H4 (cell line): Measurements from ENCODE around the gene DDX31. TPM values are rescaled to one million over a fixed set of nuclear protein-coding genes. Genes with fewer than 3 reads are reported as not detected.
"Not testable (repeated sequence)": the region's sequence is repeated elsewhere in the genome, so short reads cannot be mapped to it uniquely, and the experiment has no call there.

ENCODE experiments used
- DNase-seq: peaks from one replicate; pipeline ENCODE4 v3.0.0-alpha.2; 2015; ENCODE audit warnings: low spot score
- total RNA-seq: library from RNA; depleted of rRNA; stranded (reverse); fragments of >200 nt; shearing (Covaris generic); gene quantifications from 2 replicates; pipeline ENCODE4 v1.2.3, GENCODE V29; 2014

Gene DDX31
- total RNA-seq, 1 experiment from 2014 or later = 16.0 TPM

DNA sequence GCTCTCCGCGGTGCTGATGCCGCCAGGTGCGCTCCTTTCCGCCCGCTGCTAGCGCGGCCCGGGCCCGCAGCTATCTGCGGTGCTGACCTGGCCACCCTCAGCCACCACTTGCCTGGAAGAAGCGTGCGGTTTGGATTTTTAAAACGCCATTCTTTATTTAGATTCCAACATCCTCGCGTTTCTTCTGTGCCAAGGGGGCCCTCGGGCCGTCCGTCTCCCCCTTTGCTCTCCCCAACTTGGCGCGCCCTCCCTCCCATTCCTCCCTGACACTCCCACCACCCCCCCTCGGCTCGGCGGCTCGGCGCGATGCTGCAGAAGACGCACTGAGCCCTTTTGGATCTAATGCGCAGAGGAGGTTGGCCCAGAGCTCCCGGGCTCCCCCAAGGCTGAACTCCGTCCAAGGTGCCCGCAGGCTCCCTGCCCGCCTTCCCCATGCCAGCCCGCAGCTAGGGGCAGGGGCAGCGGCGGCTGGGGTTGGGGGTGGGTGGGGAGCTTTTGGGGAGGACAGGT is 87.5 kb downstream of the DDX31 start, which contains the start of gene BARHL1:
Gene BARHL1 (plus strand): TSS at position 331 of the 510 bp plus-strand sequence. CDS start 192 bp downstream, outside the sequence.
- no peak for DNase-seq

DNA sequence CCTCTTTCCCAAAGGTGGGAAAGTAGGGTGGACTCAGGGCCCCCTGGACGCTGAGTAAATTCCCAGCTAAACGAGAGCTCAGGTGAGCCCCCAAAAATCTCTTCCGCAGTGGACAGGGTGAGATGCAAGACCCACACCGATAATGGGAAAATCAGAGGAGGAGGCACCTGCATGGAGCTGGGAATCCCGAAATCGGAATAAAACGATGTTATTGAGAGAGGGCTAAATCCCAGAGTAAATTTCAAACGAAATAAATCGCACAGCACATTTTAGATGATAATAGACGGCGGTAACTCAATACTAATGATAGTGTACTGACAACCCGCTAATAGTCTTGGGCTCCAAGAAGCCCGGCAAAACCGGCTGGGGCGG is 90.4 kb downstream of the DDX31 start:
- no peak for DNase-seq

DNA sequence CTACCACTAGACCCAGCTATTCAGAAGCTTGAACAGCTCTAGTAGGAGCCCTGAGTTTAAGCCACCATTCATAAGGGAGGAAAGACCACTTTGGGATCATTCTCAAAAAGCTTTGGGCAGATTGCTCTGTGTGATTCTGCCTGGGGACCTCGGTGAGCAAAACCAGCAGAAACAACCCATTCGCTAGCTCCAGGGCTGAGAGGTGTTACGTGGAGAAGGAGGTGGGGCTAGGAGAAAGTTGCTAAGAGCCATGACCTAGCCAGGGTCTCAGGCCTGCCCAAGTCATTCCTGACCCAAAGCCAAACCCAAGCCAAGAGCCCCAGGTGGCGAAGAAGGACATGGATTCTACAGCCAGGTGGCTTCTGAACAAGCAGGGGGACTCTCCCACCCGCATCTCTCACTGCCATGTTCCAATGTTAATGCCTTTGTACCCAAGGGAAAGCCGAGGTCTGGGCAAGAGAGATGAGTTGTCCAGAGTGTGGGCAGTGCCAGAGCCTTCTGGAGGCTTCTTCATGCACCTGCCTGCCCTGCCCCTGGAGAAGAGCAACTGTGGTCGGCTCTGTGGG is 91.3 kb downstream of the DDX31 start:
- no peak for DNase-seq

DNA sequence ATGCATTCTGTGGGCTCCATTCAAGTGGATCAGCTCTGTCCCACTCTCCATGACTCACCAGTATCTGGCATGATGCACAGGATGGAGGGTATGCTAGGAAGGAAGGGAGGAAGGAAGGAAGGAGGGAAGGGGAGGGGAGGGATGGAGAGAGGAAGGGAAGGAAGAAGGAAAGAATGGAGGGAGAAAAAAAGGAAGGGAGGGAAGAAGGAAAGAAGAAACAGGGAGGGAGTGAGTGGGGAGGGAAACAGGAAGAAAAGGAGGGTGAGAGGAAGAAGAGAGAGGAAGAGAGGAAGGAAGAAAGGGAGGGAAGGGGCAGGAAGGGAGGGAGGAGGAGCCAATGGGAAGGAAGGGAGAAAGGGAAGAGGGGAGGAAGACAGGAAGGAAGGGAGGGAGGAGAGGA is 92.7 kb downstream of the DDX31 start:
- no peak for DNase-seq

DNA sequence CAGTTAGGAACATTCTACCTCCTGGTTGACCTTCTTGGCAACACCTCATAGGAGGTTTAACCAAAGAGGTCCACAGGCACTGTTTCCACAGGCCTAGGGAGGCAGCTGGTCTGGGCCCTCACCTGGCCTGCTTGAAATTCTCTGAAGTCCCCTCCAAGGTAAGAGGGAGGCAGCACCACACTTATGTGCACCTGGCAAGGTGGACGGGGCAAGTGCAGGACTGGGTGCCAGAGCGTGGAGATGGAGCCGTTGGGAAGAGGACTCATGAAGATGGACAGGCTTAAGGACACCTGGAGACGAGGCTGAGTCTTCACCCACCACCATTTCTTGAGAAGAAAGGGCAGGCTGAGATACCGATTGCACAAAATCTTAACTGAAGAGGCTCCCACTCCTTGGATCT is 94.0 kb downstream of the DDX31 start:
- no peak for DNase-seq

DNA sequence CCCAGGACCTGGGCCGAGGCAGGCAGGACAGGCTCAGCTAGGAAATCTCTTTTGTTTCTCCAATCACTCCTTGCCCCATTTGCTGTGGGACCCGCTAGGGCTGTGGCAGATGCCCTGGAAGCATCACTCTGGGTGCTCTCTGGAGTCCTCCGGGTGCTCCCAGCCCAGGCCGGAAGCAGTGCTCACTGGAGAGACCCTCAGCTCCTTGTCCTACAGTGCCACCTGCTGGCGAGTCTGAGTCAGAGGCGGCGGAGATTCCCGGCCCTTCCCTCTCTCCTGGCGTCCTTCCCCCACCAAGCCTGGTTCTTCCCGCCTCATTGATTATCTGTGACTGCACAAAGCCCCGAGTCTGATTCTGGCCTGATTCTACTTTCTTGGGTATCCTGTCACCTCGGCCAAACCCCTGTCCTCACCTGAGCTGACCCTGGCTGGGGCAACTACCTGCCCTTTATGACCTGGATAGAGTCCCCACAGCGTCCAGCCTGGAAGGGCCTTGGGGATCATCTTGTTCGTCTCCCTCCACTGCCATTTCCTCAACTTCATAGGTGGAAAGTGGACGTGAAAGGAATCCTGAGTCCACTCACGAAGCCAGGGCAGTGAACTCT is 94.7 kb downstream of the DDX31 start:
- DNase-seq = peak; percentile 66

DNA sequence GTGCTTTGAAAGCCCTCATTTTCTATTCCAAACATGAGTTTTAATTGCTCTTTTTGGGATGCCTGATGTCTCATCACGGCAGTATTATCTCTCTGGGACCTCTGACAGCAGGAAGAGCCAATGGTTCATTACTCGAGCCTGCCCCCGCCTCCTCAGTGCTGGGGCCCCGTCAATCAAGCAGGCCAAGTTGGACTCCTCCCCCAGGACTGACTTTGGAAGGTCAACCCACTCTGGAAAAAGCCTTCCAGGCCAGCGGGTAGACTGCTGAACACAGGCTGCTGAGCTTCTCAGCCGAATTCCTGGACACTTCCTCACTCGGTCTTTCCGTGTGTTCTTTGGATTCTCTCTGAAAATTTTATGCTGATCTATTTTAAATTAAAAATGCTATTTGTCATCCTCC is 96.9 kb downstream of the DDX31 start:
- no peak for DNase-seq

DNA sequence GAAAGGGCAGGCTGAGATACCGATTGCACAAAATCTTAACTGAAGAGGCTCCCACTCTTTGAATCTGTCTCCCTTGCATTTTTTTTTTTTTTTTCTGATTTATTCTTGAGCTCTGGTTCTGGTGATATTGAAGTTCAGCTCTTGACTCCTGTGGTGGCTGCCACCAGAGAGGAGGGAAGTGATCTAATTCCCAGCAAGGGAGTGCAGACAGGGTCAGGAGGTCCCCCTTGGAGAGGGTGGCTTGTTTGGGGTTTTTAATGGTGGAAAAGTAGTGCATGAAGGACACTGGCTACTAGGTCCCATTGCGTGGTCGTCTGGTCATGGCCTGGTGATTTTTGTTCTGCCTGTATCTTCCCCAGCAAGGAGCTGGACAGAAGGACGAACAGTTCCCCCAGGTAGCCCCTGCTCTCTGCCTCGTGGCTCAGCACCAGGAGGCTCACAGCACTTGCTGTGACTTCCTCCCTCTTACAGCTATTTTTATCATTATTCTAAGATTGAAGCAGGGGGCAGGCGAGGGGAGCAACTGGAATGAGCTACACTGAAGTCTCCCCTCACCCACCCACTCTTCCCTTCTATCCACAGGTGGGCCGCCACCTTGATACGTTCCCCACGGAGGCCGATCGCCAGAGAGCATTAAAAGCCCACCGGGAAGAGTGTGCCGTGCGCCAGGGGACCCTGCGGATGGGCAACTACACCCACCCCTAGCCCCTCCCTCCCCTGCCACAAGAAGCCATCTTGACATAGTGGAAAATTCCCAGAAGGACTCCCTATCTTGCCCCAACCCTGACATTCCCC is 97.8 kb downstream of the DDX31 start:
- DNase-seq = no peak

DNA sequence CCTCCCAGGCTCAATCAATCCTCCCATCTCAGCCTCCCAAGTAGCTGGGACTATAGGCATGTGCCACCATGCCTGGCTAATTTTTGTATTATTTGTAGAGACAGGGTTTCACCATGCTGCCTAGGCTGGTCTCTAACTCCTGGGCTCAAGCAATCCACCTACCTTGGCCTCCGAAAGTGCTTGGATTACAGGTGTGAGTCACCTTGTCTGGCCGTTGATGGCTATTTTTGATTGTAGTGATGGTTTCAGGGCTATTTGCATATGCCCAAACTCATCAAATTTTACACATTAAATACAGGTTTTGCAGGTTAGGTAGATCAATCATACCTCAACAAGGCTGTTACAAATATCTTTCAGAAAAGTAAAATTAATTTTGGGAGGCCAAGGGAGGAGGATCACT is 101.0 kb downstream of the DDX31 start:
- not testable (repeated sequence) for DNase-seq

DNA sequence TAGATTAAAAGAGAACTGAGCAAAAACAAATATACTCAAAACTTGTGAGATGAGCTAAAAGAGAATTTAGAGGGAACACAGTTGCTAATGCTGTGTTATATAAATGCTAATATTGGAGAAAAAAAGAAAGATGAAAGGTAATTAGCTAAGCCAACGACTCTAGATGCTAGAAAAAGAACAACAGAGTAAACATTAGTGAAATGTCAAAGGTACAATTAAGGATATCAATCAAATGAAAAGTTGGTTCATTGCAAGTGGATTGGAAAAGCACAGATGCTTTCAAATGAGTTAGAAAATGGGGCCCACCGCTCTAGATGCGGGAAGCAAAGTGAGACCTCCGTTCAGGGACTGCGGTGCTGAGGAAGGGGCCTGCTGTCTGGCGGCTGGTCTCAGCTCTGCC is 105.3 kb downstream of the DDX31 start:
- DNase-seq = no peak

DNA sequence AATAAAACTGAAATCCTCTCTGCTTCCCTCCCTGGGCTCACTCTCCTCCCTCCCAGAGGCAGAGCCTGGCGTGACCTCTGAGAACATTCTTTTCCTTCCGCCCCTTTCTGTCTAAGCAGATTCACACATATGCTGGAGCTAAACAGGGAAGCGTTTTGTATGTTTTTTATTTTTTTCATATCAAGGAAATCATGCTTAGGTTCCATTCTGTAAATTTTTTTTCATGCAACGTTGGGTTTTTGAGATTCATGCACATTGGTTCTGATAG is 107.5 kb downstream of the DDX31 start:
- DNase-seq = no peak

DNA sequence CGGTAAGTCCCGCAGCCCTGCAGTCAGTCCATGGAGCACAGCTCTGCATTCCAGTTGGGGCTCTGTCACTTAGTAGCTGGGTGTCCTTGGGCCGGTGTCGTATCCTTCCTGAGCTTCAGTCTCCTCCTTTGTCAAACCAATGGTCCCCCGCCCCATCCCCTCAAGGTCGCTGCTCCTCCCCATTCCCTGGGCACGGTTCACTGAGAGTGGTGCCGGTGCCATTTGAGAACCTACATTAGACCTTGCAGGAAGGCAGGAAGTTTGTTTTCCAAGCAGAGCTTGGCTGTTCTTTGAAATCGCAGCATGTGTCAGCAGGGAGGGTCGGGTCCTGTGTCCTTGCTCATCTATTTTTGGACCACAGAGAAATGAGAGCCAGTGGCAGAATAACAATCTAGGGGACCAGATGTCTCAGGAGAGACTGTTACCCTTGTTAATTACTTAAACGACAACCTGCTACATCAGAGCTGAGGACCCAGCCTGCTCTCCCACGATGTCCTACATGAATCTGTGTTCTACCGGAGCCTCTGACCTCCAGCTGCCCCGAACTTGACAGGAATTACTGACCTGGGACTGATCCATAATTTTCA is 109.1 kb downstream of the DDX31 start:
- no peak for DNase-seq

DNA sequence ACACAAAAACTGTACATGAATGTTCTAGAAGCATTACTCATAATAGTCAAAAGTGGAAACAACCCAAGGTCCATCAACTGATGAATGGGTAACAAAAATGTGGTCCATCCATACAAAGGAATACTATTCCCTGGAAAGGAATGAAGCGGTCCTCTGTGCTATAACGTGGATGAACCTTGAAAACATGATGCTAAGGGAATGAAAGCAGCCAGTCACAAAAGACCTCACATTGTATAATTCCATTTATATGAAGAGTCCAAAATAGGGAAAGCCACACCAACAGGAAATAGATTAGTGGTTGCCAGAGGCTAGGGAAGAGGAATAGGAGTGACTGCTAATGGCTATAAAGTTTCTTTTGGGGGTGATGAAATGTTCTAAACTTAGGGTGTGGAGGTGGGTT is 110.1 kb downstream of the DDX31 start:
- DNase-seq = no peak

DNA sequence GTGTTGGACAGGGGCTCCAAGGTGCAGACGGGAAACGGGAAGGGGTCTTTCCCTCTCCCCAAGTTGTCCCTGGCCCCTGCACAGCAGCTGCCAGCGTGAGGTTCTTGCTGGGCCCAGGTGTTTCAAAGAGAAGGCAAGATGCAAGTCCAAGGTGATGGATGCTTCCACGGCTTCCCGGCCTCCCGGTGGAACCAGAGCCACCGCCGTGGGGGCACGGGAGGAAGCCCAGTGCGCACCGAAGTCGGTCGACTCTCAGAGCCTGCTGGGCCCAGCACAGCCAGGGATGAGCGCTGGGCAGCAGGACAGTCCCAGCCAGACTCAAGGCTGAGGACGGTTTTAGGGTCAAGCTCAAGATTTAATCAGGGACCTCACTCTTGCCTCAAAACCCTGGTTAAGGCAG is 112.6 kb downstream of the DDX31 start:
- no peak for DNase-seq

DNA sequence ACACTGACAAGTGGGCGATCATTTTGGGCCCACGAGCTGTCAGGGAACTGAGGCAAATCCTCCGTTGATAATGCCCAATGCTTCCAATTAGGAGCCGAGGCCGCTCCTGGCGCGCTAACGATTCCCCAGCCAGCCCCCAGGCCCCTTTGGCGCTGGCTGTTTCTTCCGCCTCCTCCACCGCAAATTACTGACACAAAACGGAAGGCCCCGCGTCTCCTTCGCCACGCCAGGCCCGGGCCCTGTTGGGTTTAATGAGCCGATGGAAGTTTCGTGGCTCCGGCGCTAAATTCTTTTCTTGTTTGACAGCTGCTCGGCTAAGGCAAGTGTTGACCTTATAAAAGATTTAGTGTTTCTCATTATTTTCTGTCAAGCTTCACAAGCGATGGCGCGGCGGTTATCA is 113.1 kb downstream of the DDX31 start:
- DNase-seq = no peak

DNA sequence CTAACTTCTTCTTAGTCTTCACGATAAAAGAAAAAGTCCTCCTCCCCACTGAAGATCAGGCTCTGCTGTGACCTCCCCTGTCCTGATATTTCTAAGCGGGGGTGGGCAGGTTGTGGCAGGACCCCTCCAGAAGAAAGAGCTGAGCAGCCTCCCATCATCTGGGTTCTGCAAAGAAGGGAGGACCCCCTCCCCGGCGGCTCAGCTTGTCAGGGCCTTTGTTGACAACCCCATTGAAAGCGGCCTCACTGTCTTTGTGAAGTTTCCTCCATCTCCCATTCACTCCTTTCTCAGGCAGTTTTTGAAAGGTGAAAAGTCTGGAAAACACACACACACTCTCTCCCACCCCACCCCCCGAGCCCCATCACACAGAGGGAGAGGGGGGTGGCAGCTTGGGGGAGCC is 113.5 kb downstream of the DDX31 start:
- DNase-seq = no peak

DNA sequence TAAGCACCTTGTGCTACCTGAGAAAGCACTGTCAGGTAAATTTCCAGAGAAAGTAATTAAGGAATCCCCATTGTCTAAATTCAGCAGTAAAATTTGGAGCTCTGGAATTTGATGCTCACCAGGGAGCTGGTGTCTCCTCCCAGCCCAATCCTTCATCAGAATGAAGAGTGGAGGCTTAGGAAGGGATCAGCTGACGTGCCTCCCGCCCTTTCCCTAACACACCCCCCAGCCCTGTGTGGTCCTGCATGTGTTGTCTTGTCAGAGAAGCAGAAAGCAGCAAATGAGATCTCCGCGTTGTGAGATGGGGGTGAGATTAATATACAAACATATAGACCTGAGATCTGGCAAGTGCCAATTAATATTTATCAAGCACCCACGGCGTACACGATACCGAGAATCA is 114.3 kb downstream of the DDX31 start:
- DNase-seq = no peak

DNA sequence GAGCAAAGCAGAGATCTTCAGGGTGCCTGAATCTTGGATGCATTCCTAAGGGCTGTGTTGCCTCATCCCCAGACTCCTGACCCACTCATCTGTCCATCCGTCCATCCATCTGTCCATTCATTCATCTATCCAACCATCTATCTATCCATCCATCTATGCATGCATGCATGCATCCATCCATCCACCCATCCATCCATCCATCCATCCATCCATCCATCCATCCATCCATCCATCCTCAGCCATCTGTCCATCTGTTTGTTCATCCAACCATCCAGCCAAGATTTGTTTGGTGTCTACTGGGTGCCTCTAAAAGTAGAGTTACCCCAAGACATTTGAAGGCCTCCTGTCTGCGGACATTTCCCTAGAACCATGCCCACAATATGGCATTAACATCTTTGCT is 115.0 kb downstream of the DDX31 start:
- no peak for DNase-seq

DNA sequence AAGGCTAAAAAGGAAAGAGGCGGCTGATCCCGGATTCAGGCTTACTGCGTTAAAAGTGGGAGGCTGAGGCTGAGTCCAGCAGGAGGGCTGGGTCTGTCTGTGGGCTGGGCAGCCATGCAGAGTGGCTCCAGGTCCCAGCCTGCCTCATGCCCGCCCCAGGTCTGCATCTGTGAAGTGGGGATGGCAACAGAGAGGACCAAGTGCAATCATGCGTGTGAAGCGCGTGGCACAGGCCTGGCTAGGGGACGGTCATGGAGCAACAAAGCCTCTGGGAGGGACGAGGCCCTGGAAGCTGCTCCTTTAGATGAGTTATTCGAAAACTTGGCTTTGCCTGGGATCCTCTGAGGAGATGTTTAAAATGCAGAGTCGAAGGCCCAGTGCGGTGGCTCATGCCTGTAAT is 117.7 kb downstream of the DDX31 start:
- no peak for DNase-seq

DNA sequence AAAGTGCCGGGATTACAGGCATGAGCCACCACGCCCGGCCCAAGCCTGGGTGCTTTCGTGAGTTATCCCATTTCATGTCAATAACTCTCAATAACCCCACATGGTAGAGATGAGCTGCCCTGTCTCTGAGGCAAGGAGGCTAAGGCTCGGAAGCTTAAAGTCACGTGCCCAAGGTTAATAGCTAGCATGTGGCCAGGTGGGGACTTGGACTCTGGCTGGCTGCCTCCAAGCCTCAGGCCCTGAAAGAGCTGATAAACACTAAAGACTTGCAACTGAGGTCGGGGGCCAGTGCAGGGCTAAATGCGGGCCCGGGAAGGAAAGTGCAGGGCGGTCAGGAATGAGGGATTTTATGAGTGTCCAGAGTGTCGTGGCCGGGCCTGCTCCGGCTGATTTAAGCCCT is 118.2 kb downstream of the DDX31 start:
- no peak for DNase-seq

DNA sequence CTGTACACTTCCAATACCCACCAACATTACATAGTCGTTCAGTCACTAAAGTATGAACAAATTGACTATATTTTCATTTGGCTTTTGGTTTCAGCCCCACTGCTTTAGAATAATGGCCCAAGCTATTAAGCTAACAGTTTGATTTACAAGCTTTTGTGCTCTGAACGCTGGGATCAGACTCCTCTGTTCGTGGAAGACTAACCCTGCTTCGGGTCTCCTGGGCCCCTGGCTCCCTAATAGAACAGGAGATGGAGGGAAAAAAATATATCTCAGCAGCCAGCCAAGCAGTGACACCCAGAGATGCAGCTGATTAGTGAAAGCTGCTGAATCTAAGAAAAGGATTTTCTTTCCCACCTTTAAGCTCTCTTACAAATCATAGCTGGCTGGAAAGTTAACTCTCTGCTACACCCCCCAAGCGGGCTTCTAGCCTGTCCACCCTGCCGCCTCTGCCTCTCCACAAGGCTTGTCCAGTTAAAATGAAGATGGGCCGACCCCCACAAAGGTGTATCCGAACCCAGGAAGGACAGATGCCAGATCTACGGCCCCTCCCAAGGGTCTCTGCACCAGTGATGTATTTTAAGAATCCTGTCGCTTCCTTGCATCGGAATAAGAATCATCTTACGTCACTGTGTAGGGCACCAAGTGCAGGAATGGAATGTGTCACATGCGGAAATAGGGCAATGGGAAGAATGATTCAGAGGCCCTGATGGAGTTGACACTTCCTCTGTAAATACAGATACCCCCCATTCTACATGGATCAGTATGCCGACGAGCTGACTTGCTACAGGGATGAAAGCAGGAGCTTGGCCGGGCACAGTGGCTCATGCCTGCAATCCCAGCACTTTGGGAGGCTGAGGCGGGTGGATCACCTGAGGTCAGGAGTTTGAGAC is 120.8 kb downstream of the DDX31 start:
- no peak for DNase-seq
